NCI-H2081 (cell line): ENCODE data around the gene SPP2.

Experiments
- DNase-seq, 2 experiments: peaks; one replicate each; lab custom pipeline; 2025; lab: John Stamatoyannopoulos, UW

The SPP2 gene, protein sequence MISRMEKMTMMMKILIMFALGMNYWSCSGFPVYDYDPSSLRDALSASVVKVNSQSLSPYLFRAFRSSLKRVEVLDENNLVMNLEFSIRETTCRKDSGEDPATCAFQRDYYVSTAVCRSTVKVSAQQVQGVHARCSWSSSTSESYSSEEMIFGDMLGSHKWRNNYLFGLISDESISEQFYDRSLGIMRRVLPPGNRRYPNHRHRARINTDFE

GRCh38 chr2:234050455-234051135, at the start of gene SPP2:
Gene SPP2, plus strand, starts transcription at chr2:234050702. Its CDS starts 85 bp downstream, at chr2:234050787.
- no peak for DNase-seq

DNA sequence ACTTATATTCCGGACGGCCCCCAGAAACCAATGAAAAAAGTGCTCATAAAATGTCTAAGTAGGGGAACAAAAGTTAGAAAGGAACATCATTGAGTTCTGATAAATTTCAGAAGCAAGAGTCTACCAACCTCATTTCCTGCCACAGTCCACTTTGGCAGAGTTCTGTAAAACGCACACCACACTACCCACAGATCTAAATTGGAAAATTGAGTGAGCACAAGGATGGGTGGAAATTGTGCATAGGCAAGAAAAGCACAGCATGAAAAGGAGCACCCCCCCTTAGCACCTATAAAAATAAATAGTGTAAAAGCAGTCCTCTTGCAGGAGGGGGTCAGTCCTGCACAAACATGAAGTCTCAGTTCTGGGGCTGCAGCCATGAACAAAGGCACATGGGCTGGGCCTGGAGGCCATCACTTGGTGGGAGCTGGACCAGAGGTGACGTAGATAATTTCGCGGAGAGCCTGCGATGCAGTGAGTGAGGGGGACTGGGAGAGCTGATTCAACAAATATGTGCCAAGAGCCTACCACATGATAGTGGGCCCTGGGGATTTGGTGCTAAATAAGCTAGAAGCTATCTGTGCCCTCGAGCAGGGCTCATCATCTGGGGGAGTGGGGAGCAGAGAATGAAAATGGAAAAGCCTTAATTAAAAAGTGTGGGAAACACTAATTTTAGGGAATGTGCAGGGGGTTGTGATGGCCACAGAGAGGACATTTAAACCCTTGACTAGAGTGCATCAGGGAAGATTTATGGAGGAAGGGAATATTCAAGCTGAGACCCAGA, 48.9 kb upstream of the SPP2 start:
- no peak for DNase-seq

- no peak for DNase-seq
Measured at GRCh38 chr2:234002281-234002680, 48.2 kb upstream of the SPP2 start.

GRCh38 chr2:234003972-234004617, 46.4 kb upstream of the SPP2 start:
- DNase-seq: peak in 1 of 2 experiments; percentile 6

DNA sequence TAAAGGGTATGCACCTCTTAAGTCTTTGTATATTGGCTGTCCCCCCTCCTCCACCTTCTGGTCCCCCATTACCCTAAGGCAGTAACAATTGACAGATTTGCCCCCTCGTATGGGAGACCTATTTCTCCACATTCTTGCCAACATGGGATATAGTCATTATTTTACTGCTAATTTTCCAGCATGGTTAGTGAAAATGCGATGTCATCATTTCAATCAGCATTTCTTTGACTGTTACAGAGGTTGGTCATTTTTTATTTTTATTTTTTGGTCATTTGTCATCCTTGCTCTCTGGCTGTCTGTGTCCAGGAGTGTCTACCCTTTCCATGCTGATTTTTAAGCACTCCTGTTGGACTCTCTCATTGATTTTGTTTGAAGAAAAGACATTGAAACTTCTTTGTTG, 45.4 kb upstream of the SPP2 start:
- DNase-seq: no peak

GRCh38 chr2:234006501-234006900, 44.0 kb upstream of the SPP2 start:
- DNase-seq: no peak

GRCh38 chr2:234014427-234014826, 36.1 kb upstream of the SPP2 start:
- DNase-seq: no peak

GRCh38 chr2:234015861-234016260, 34.6 kb upstream of the SPP2 start:
- DNase-seq: no peak

- DNase-seq: peak in 1 of 2 experiments; percentile 5
Measured at GRCh38 chr2:234019896-234020295, 30.6 kb upstream of the SPP2 start.

- no peak for DNase-seq
Measured at GRCh38 chr2:234020332-234020731, 30.2 kb upstream of the SPP2 start.

DNA sequence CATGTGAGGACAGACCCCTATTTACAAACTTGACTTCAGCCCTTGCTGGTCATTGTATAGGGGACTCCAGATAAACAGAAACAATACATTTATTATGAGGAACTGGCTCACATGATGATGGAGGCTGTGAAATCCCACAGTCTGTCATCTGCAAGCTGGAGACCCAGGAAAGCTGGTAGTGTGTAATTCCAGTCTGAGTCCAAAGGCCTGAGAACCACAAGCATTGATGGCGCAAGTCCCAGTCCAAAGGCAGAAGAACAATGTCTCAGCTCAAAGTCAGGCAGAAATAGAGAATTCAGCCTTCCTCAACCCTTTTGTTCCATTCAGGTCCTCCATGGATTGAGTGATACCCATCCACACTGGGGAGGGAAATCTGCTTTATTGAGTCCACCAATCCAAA, 28.1 kb upstream of the SPP2 start:
- no peak for DNase-seq

- no peak for DNase-seq
Measured at GRCh38 chr2:234024304-234024703, 26.2 kb upstream of the SPP2 start.

- DNase-seq: no peak
Measured at GRCh38 chr2:234025466-234025865, 25.0 kb upstream of the SPP2 start.

- no peak for DNase-seq
Measured at GRCh38 chr2:234025891-234026401, 24.6 kb upstream of the SPP2 start.

- no peak for DNase-seq
Measured at GRCh38 chr2:234026693-234027254, 23.7 kb upstream of the SPP2 start.

DNA sequence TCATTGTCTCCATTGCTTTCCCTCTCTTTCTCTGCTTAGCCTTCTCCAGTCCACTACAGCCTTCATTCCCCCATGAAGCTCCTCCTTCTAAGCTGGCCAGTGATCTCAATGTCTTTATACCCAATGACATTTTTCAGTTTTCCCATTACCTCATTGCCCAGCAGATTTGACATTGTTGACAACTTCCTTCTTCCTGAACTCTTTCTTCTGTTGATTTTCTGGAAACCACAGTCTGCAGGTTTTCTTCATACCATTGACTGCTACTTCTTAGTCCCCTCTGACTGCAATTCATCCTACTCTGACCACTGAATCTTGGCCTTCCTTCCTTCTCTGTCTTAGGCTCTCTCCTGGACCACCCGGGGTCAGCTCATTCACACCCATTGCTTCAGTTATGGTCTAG, 22.9 kb upstream of the SPP2 start:
- no peak for DNase-seq

GRCh38 chr2:234029150-234029733, 21.3 kb upstream of the SPP2 start:
- no peak for DNase-seq

- DNase-seq: no peak
Measured at GRCh38 chr2:234031207-234031606, 19.3 kb upstream of the SPP2 start.

- DNase-seq: no peak
Measured at GRCh38 chr2:234032279-234032856, 18.1 kb upstream of the SPP2 start.

DNA sequence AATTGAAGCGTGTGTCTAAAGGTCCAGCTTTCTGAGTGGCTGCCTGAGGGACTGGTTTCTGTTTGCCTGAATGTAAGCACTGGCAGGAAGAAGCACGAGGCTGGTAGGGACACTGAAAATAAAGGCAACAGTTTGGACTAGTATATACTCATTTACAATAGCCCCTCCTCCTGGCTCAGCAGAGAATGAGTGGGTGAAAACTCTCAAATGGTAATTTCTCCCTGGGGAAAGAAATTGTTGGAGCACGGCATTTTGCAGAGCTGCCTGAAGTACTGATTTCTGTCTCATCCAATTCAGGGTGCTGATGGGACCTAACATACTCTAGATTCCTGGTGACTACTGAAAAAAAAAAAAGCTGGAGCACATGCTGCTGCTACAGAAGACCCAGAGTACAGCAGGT, 17.3 kb upstream of the SPP2 start:
- no peak for DNase-seq

DNA sequence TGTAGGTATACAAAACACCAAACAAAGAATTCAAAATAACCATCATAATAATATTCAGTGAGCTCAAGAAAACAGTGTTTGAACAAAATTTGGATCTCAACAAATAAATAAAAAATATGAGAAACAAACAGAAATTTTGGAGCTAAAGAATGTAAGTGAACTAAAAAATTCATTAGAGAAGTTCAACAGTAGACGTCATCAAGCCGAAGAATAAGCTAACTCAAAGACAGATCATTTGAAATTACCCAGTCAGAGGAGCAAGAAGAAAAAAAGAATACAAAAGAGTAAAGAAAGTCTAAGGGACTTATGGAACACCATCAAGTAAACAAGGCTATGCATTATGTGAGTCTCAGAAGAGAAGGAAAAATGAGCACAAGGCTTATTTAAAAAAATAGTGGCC, 16.6 kb upstream of the SPP2 start:
- no peak for DNase-seq
